Suppressor macrophage treated with lipopolysaccharide for 4 hours (primary cell): Measurements from ENCODE around the gene IL17A.
"Not testable (repeated sequence)": the region's sequence is repeated elsewhere in the genome, so short reads cannot be mapped to it uniquely, and the experiment has no call there.

Experiments used
- DNase-seq: peaks from one replicate; pipeline ENCODE4 v3.0.0-alpha.2; 2020

The IL17A gene

DNA sequence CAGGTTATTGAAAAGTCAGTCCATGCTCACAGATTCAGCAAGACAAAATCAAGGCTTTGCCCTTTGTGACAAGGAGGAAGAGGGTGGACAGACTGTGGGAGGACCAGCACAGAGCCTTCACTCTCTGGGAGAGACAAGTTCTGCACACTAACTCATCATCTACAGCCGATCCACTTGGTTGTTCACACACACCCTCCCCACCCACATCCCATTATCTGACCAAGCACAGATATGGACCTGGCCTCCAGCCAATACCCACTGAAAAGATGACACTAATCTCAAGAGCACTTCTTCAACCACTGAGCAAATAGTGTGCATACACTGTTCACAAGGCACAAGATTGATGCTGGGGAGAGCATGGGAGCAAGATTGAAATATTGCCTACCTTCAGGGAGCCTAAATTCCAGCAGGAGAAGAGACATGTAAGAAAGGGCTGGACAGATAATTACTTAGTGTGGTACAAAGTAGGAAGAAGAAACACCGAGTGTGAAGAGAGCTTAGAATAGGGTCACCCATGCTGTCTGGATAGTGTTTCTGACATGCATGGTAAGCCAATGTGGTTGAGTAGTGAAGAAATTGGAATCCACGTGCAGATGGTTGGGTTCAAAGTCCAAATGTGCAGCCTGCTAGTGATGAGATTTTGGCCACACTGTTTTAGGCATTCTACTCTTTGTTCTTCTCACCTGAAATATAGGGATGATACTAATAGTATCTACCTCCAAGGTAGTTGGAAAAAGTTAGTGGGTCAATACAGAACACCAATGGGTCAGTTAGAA is 21.7 kb upstream of the IL17A start:
- DNase-seq, result no peak

DNA sequence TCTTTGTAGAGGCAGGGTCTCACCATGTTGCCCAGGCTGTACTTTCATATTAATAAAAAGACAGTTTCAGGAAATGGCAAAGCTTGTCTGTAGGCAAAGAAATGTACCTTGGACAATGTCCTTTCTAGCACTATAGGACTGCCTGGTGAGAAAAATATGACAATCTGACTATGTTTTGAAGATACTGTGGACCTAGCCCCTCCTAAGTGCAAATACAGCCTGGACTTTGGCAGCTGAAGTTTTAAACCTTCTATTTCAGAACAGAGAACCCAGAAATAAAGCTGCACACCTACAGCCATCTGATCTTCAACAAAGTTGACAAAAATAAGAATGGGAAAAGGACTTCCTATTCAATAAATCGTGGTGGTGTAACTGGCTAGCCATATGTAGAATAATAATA is 18.9 kb upstream of the IL17A start:
- DNase-seq, result no peak

DNA sequence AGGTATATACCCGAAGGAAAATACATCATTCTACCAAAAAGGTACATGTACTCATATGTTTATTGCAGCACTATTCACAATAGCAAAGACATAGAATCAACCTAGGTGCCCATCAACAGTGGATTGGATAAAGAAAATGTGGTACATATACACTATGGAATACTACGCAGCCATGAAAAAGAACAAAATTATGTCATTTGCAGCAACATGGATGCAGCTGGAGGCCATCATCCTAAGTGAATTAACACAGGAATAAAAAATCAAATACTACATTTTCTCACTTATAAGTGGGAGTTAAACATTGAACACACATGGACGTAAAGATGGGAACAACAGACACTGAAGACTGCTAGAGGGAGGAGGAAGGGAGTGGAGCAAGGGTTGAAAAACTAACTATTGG is 17.8 kb upstream of the IL17A start:
- not testable (repeated sequence) for DNase-seq

DNA sequence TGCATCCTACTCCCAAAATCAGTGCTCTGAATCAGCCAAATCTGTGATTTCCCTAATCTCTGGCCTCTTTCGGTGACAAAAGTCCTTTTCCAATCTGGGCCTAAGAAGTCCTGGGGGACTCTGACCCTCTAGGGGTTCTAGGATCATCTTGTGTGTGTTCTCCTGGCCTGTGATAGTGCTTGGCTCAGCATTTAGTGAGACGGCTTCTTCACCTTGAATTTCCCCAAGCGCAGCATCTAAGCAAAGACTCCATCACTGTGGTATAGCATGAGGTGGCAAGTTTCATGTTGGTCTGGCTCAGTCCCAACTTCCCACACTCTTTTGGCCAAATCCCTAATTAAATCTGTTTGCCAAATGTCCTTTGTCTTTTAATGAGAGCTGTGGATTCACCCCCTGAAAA is 12.1 kb upstream of the IL17A start:
- no peak for DNase-seq

DNA sequence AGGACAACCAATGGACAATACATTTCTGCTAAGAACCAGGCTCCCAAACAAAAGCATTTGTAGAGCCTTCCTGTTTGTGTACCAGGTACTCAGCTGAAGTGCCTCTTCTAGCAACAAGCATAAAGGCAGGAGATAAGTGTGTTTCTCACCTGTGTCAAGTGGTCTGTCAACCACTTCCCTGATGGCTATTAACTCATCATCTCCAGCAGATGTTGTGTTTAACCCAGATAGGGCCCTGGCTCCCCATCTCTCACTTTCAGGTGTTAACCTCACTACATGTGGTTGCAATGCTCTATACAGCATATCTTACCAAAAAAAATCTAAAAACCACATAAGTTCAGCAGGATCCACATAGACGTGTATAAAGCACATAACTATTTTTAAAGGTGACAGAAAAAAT is 9.6 kb upstream of the IL17A start:
- no peak for DNase-seq

DNA sequence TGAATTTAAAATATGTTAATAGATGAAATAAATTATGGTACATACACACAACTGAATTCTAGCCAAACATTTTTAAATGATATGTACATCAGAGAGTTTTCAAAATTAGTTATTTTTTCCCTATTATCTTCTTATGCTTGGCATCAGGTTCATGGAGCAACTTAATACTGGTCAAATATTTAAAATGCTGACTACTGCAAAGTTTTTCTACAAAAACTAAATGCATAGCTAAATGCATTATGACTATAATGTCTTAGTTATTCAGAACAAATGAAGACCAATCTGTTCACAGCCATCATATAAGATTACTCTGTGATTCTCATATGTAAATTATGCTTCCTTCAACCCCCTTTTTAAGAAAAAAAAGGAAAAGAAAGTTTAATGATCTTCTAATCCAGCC is 8.2 kb upstream of the IL17A start:
- no peak for DNase-seq

DNA sequence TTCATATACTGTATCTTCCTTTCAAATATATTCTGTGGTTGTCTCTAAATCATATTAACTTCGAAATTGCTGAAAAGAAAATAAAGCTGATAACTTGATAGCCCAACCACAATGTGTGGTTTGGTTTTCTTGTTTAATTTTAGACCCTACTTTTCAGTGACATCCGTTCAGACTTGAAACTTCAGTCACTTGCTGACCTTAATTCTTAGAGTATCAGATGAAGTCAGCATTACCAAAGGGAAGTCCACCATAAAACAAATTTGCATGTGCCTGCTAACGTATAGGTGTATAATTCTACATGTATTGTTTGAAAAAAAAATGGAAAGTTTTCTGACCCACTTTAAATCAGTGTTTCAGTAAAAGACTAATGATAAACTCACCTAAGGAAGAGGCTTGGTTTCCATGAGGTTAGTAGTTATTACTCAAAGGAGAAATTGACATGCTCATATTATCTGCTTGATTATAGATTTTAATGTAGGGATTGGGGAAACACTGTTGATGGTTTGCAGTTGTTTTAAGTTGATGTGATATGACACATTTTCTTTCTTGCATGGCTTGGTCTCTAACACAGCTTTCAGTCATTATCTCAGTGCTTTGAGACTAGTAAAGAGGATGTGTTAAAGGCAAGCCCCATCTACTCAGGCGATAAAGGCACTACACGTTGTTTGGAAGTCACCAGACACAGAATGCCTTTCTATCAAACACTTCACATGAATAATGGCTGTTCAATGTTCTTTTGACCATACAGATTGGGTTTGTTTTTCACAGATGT is 5.2 kb upstream of the IL17A start:
- no peak for DNase-seq

DNA sequence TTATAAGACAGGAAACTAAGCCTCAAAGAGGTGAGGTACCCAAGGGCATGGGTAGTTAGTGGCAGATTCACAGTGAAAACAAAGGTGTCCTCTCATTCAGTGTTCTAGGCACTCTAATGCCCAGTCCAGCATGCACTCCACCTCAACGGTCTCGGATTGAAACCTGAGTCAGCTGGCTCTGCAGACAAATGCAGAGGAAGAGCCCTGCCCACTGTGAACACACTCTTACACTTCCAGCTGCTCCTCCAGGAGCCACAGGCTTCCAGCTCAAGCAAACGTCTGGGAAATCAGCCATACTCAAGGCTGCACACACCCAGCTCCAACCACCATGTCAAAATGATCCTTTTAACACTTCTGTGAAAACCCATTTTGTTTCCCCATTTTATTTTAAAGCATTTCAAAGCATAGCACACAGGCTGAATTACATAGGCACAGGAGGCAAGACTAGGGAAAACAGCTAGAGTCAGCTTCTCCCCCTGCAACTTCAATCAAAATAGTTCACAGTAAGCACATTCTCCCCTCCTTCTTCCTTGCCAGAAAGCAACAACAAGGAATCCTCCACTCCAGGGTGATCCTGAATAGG is 3.0 kb upstream of the IL17A start:
- no peak for DNase-seq

DNA sequence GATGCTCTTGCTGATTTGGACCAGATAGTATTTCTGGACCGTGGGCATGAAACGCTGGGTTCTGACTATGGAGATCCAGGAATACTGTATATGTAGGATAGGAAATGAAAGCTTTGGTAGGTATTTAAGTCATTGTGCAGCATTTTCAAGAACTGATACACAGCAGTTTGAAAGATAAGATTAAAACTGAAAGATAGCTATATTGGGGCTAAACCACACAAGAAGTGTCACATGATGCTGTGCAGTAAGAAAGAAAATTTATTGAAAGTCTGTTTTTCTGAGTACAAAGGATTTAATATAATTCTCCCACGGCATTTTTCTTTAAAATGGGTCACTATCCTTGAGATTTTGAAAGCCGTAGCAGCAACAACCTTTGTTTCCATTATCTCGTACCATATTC is 305 bp downstream of the IL17A start:
- DNase-seq, result no peak

DNA sequence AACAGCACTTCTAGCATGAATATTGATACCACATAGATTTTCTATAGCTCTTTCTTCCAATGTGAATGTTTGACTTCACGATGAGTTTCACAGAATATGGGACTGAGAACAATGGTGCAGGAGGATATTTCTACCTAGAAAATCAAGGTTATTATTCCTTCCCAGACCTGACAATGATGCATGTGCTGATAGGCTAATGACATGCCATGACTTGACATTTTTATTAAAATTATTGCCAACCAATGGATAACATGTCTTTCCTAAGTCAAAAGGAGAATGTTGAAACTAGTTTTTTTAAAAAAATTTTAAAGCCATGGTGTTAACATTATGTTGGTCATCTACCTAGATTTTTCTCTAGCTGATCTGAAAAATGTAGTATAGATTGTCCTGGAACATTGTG is 923 bp downstream of the IL17A start:
- no peak for DNase-seq

DNA sequence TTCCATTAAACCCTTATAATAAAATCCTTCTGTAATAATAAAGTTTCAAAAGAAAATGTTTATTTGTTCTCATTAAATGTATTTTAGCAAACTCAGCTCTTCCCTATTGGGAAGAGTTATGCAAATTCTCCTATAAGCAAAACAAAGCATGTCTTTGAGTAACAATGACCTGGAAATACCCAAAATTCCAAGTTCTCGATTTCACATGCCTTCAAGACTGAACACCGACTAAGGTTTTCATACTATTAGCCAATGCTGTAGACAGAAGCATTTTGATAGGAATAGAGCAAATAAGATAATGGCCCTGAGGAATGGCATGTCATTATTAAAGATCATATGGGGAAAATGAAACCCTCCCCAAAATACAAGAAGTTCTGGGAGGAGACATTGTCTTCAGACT is 3.8 kb downstream of the IL17A start:
- no peak for DNase-seq

DNA sequence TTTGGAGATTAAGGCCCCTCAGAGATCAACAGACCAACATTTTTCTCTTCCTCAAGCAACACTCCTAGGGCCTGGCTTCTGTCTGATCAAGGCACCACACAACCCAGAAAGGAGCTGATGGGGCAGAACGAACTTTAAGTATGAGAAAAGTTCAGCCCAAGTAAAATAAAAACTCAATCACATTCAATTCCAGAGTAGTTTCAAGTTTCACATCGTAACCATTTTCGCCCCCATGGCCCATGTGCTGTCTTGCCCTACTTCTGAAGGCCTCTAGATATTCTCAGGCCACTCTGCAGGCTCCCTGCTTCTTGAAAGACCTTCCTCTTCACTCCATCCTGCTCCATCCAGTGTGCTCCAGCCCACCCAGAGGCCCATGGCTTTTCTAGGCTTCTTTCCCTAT is 4.2 kb downstream of the IL17A start:
- no peak for DNase-seq

DNA sequence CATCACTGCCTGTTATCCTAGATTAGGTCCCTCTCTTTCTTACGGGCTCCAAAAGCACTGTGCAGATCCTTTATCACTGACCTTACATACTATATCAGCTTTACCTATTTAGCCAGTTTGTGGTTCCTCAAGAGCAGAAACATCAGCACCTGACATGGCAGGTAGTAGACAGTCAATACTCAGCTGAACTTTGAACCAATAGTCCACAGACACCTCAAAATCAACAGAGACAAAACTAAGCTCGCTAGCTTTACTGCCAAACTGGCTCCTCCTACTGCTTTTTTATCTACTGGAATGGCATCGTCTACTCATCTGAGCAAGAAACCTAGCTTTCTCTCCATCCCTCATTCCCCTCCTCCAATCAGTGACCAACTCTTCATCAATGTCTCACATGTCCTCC is 5.6 kb downstream of the IL17A start:
- no peak for DNase-seq

DNA sequence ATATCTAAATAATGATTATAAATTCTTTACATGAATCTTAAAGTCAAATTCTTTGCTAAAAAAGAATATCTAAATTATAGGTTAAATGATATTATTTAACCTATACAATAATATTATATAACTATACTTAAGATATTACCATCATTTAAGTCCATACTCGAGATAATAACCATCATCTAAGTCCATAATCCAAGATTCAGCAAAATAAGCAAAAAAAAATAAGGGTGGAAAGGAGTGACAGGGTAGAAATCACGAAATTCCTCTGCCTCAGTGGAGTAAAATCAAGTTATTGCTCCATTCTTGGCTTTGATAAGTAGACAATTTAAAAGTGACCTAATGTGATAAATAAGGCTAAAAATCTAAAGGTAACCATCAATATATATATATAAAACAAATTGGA is 9.7 kb downstream of the IL17A start:
- no peak for DNase-seq

DNA sequence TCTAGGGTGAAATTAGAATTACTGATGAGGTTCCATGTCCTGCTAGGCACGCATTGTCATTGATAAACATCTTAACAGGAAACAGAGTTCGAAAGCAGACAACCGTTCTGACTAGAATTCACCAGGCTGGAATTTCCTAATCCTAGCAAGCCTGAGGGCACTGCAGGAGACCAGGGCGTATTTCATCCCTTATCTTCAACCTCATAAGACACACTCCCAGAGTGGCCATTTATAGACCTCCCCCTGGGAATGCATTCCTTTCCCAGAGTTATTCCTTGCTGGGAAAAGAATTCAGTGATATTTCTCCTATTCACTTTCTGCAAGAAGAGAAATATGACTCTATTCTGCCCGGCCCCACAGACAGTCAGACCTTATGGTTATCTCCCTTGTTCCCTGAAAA is 13.9 kb downstream of the IL17A start:
- DNase-seq, result not testable (repeated sequence)

DNA sequence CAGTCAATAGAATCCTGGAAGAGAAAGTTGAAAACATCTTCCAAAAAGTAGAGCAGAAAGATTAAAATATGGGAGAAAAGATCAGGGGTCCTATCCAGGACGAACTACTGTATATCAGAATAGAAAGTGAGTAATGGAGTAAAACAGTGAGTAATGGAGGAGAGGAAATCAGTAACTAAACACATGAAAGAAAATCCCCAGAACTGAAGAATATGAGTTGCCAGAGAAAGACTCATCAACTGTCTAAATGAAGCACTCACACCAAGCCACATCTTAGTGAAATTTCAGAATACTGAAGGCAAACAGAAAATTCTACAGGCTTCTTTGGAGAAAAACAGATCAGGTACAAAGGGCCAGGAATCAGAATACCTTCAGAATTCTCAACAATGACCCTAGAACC is 14.9 kb downstream of the IL17A start:
- DNase-seq, result no peak

DNA sequence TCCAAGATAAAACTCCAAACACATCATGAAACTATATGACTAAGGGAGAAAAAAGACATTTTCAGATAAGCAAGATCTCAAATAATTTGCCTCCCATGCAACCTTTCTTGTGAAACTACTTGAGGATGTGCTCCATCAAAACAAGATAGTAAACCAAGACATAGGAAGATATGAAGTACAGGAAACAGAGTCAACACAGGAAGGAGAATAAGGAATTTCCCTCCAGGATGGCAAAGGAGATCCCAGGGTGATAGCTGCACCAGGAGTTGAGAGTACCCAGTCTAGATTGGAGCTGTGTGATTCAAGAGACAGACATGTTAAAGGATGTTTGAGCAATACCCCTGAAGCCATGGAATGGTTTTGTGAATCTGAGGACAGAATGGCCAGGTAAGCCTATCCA is 15.3 kb downstream of the IL17A start:
- no peak for DNase-seq

DNA sequence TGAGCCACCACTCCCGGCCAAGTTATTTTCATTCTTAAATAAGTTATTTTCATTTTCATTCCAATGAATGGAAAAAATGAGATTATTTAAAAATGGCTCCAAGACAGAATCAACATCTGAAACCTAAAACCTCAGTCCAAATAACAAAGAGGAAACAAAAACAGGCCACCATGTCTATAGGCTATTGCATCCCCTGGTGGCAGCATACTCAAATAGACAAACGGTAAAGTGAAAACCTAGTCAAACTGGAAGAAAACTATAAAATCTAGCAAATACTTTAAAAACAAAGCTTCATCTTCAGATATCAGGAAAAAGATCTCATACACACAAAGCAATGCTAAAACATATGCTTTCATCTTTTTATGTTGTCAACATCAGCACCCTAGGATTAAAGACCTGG is 20.9 kb downstream of the IL17A start:
- no peak for DNase-seq

DNA sequence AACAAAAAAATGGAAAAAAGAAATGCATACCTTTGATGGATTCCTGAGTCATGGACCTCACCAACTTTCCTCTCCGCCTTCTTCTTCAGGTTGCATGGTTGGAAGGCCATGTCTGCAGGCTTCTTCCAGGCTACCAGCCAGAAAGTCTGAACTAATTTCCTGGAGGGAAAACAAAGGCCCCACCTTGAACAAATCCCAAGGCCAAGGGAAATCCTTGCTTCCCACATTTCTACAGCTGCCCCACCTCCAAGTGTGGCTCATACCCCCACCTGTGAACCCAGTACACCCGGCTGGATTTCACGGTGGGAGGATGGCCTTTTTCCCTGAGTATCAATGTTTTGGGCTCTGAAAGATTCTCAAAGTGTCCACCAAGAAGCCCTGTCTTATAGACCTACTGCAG is 22.4 kb downstream of the IL17A start:
- DNase-seq, result no peak

DNA sequence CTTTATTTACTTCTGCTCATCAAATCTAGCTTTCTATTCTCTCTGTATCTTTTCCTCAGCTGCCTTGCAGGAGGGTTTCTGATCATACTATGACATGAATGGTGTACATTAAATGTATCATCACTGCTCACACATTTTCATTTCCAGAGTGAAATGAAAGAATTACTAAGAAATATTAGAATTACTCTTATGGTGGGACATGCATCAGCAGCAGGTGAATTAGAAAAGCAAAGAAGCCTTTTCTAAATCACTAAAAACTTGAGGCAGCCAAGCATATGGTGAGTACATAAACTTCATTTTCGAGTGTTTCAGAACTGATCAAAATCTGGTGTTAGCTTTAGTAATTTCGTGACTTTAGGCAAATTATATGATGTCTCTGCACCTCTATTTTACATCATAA is 23.6 kb downstream of the IL17A start:
- DNase-seq, result no peak

DNA sequence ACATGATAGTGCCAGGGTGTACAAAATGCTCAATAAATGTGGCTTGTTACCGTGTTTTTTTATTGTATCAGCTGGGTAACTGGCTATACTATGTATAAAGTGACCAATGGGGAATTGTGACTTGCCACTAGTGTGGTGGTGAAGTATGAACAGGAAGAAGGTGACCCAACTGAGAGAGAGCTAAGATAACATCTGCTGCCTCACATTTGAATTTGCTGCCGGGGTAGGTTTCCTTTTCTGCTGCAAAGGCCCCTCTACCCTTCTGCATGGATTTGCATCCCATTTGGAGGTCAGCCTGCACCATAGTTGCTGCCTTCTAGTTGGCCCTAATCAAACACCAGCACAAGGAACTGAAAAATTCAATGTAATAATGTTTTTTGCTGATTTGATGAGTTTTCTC is 24.1 kb downstream of the IL17A start:
- DNase-seq, result no peak

DNA sequence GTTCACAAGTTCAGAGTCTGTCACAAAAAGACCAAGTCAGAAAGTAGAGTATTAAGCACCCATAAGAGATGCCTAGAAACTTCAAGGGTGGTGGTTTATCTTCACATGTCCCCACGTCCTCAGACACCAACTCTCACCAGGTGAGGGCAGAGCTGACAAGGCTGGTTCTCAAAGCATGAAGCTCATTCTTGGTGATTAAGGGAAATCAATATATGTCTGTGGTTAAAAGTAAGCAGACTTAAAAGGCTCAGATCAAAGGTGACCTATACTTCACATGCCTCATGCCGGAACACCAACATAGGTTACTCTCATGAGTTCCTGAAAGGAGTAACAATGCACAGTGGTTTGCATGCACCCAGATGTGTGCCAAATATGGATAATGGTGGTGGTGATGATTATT is 27.0 kb downstream of the IL17A start:
- DNase-seq, result no peak

DNA sequence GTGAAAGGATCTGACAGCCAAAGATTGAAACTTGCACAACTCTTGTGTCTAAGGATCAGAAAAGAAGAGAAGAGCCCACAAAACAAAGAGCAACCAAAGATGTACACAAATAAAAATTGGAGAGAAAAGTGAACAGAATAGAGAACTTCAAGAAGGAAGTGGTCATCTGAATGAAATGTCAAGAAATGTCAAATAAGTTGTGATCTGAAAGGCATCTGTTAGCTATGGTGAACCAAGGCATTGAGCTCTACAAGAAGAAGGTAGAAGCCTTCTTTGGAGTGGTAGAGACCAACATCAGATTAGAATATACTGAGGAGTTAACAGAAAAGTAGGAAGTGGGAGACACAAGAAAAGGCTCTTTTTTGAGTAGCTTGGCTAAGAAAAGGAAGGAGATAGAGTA is 29.6 kb downstream of the IL17A start:
- DNase-seq, result no peak

DNA sequence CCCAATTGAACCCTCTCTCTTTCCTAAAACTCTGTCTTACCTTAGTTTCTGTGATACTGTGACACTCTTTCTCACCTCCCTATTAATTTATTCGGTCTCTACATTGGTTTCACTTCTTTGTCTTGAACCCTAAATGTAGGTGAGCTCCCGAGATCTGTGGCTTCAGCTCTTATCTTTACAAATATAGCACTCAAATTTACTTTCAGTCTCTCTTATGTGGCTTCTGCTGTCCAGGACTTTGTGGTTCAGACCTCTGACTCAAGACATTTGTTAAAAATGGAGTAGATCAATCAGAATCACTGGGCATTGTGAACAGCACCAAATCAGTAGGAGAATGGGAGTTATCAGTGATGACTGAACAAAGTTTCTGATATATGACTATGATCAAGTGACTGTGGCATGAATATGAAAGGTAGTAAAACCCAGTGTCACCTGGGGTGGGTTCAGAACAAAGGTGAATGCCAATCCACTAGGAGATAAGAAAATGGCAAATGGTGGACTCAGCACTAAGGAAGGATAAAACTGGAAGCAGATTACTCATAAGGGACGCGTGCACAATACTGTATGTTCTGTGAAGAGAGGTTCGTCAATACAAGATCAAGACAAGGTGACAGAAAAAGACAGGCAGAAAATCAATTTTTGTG is 30.9 kb downstream of the IL17A start:
- DNase-seq, result no peak
